ENCODE results near the gene ABCC12.

ABCC12 gene

DNA sequence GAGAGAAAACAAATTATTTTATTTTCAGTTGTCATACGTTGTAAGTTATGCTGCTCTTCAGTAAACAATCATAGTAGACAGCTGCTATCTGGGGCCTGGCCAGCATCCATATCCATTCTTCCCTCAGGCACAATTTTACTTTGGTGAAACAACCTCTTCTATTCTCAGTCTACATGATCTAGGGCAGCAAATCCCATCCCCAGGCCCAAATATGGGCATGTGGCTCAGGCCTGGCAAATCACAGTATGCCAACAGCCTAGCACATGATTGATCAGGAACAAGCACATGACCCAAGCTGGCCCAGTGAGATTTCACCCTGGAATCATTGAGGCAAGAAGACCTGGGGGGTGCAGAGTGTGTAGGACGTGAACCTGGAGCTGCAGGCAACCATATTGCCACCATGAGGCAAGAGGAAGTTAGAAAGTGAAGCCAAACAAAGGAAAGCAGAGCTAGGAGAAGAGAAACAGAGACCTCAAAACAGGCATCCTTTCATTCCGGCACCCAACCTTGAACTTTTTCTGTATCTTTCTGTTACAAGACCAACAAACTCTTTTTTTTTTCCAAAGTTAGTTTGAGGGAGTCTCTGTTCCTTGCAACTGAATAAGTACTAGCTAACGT, 10.3 kb upstream of the ABCC12 start:
- no peak for DNase-seq (ENCODE audit: low spot score)
- FAIRE-seq, result no peak

DNA sequence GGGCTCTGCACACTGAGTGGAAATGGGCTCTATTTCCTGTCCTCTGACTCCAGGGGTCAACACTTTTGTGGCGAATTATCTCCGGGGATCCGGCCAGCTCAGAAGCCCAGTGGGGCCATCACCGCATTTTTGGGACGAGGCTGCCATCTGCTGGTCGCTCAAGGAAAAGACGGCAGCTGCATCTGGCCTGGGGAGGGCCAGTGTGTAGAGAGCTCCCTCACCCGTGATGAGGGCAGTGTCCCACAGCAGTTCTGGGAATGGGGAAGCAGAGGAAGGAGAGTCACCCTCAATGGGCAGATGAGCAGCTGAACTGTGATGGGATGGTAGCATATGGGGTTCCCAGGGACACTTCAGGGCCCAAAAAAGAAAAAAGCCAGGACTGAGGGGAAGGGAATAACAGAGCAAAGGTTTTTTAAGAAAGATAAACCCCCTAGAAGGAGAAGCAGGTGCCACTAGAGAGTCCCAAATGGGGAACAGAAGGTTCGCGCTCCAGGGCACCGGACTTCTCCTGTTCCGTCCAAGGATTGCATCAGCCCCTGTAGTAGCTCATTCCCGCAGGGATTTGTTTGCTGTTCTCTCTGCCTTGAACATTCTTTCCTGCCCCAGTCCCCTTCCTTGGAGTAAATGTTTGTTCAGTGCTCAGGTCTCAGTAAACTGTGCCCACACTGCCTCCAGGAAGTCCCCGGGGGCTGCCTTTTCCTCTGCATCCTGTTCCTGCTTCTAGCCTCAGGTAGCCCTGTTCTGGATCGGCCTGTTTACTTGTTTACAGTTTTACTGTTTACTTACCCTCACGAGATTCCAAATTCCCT, 9.3 kb upstream of the ABCC12 start:
- peak; percentile 48 for DNase-seq (ENCODE audit: low spot score)
- FAIRE-seq, result peak; percentile 44

DNA sequence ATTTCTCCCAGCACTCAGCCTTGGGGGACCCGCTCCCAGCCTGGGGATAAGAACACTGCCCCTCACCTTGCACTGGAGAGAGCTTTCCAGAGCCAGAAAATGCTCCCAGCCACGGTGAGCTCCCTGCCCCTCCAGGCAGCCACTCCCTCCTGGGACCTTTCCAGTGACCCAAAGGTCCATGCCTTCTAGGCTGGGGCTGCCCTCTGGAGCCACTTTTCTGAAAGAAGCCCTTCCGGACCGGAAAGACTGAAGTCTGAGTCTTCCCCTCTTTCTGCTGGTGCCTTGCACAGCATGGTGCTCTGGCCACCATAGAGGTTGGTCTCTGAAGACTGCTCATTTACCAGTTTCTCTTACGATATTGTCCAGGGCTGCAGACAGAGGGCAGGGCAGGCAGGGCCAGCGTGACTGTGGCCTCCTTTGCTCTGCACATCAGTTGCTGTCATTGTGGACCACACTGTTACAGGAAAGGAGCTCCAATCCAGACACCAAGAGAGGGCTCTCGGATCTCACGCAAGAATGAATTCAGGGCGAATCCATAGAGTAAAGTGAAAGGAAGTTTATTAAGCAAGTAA, 7.1 kb upstream of the ABCC12 start:
- no peak for FAIRE-seq
- no peak for DNase-seq (ENCODE audit: low spot score)

DNA sequence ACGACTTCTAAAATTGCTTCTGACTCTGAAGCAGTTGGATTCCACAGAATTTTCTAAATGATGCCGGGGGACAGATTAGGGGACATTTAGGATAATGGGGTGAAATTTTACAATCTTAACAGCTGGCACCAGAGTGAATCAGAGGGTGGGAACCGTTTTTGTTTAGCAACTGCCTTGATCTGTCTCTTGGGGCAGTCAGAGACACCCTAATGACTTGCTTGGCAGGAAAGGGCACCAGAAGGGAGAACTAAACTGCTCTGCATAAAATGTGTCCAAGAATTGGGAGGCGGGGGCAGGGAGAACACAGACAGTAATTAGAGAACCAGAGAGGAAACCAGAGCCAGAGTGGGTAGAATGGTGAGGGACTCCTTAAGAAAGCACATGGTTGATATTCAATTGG, 6.1 kb upstream of the ABCC12 start:
- DNase-seq (ENCODE audit: low spot score) (no peak), FAIRE-seq (no peak)

DNA sequence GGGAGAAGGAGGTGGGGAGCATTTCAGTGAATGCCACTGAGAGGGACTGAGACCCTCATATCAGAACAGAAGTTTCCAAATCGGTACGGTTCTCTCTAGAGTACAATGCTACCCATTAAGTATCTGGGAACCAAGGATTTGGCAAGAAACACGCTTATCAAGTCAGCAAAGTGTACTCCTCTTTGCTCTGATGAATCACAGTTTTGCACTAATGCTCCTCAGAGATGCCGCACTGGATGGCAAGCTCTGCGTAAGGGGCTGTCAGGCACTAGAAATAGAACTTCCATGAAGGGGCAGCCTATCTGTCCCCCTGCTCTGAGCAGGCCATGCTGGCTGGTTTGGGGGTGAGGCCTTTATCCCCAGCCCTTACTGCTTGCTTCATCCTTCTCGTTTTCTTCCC, 4.8 kb upstream of the ABCC12 start:
- FAIRE-seq (no peak), DNase-seq (ENCODE audit: low spot score) (no peak)

DNA sequence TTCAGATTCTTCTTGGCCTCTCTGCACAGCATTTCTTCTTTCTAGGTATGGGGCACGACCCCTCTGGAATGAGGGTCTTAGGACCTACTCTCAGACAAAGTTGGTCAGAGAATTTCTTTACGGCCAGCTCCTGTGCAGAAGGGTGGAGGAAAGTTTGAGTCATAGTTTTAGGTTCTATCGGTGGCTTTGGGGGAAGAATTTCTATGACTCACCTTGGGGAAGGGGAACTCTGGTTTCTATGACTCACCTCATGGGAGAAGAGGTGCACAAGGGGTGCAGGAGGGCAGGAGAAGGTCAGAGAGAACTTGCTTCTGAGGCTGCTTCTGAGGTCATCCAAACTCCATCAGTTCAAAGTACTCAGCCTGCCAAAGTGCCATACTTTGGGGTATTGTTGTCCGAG, 2.5 kb upstream of the ABCC12 start:
- FAIRE-seq (peak; percentile 65), DNase-seq (ENCODE audit: low spot score) (peak; percentile 69)

DNA sequence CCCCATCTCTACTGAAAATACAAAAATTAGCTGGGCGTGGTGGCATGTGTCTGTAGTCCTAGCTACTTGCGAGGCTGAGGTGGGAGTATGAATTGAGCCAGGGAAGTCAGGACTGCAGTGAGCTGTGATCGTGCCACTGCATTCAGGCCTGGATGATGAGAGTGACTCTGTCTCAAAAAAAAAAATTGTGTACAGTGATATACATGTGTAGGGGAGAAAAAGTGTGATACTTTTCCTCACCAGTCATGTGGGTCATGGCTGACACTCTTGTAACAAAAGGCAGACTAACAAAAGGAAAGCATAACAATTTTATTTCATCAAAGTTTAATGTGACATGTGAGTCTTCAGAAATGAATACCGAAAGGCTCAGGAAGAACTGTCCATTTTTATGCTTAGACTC, 2.0 kb upstream of the ABCC12 start:
- DNase-seq (ENCODE audit: low spot score), result no peak
- FAIRE-seq, result no peak

DNA sequence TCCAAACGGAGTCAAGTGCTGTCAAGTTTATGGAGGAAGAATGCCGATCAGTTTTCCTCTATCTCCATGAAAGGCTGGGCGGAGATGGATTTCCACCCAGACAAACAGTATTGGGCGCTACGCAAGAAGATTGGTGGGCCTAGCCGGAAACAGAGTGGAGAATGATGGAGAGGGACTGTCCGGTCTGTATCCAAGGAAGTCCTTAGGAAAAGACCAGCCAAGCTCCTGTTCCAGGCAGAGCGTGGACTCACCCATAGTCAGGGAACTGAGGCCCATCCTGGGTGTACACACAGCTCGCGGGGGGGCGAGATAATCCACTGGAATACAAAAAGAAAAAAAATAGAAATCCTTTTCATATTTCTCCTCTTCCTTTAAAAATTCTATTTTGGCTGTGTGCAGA, 1.5 kb upstream of the ABCC12 start:
- FAIRE-seq, result no peak

DNA sequence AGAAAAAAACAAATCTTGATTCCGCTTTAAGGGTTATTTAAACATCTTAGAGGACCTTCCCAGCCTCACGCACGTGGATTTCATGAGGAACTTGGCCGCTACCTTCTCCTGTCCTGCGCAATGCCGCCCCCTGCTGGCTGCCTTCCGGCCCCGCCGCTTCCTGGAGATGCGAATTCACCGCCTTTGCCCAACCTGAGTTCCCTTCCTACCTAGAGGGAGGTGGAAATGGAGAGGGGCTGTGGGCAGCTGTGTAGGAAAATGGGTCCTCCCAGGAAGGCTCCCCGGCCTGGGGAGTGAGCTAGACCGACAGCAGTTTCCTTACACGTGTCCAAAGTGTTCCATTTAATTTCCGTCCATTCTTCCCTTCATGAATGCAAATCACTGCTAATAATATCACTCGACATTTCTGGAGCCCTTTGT, 1.0 kb upstream of the ABCC12 start:
- FAIRE-seq (no peak), DNase-seq (ENCODE audit: low spot score) (peak; percentile 41)

More for the DNA sequence above, 1.5 kb upstream of the ABCC12 start:
- DNase-seq (ENCODE audit: low spot score), result no peak

DNA sequence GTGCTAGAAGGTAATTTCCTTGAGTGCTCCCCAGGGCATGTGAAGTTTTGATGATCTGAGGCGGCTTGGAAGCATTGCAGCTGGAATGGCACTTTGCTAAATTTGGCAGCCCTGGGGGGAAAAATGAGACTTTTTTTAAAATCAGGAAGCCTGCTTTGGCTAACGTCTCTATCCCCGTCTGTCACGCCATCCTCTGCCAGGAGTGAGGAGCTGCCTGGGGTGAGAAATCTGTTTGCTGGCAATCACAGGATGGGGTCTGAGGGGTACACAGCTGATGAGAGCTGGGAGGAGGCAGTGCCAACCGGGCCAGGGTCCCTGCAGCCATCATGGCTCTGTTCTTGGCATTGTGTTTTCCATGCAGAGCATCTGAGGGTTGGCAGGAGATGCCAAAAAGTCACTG, 2.0 kb downstream of the ABCC12 start:
- no peak for DNase-seq (ENCODE audit: low spot score)
- no peak for FAIRE-seq

DNA sequence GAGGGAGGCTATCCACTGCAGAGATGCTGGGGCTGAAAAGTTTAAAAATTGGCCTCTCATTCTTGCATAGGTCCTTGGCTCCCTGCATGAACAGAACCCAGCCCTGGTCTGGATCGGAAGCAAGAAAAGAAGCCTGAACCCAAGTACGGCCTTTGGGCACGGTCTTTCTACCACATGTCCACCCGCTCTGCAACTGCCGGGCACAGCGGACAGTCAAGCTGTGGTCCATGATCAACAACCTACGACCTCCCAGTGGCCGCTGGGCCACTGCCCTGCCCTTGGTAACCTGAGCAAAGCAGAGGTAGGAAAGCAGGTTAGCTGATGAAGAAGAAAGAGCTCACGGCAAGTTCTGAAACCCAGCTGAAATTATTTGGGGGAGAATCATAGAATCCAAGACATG, 3.6 kb downstream of the ABCC12 start:
- no peak for DNase-seq (ENCODE audit: low spot score)
- FAIRE-seq, result no peak

DNA sequence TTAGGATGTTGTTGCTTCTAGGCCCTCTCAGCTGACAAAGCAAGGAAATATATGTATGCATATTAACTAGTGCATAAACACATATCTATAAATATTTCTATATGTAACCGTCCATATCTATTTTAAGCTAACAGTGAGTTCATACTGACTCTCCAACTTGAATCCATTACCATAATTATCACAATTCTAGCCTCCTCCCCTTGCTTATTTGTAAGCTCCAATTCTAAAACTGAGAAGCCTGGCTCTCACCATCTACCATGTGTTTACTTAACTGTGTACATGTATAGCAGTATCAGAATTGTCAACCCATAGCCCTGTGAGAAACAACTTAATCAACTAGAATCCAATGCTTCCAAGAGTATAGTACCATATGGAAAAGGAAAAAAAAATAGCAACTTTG, 5.1 kb downstream of the ABCC12 start:
- no peak for DNase-seq (ENCODE audit: low spot score)
- no peak for FAIRE-seq

DNA sequence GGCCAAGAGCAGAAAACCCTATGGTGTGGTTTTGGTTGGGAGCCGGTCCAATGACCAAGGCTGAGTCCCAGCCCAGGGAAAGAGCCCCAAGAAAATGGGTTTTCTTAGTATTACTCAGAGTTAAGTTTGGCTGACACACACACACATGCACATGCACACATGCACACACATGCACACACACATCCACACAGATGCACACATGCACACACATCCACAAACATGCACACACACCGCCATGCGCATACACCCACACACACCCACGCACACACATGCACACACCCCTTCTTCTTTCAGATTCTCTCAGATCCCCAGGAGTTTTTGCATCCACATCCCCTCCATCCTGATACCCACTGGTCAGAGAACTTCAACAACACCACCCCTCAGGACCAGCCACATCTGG, 9.1 kb downstream of the ABCC12 start:
- DNase-seq (ENCODE audit: low spot score), result no peak
- no peak for FAIRE-seq

DNA sequence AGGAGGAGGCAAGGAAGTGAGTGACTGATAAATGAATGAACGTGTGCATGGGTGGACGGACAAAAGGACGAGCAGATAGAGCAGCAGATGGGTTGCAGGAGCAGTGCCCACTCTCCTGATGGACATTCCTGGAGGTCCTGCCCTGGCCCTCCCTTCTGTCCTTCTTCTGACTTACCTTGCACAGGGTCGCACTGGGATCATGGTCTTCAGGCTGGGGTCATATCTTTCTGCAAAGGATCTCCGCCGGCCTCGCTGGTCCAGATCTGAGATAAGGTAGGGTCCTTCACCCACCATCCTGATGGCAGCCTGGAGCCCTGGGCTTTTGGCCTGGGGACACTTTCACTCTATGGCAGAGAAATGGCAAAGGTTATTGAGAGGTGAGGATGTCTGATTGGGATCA, 9.7 kb downstream of the ABCC12 start:
- no peak for FAIRE-seq
- DNase-seq (ENCODE audit: low spot score), result no peak

DNA sequence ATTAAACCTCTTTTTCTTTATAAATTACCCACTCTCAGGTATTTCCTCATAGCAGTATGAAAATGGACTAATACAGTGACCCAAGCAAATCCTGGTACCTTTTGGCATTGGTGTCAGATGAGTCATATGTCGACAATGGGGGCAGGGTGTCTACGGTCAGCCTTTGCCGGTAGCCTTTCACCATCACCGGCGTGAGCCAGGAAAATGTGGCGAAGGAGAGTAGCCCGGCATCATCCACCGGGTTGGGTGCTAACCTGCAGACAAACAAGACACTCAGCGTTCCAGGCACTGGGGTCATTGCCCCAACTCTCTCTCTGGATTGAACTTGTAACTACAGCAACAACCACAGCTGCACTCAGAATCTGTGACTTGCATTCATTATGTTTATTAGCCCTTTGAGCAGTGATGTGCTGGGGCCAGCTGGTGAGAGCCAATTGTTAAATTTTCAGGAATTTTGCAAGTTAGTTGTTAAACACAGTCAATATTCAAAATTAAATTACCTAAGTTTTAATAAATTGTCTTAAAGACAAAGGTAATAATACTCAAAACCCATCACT, 11.9 kb downstream of the ABCC12 start:
- no peak for FAIRE-seq

DNA sequence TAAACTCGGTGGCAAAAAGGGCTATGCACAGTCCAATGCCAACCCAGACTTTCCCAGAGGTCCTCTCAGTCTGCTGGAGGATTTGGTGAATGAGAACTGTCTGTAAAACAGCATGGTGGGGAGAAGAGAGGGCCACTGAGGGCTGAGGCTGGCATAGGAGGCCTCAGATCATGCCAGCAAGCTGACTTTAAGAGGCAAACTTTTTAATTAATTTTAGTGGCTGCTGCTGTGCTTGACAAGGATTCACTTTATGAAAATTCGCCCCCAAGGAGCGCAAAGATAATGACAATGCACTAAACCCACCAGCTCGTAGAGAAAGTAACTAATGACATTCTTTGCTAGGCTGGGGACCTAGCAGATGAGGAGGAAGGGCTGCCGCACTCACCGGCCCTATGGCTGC, 15.0 kb downstream of the ABCC12 start:
- FAIRE-seq (no peak), DNase-seq (ENCODE audit: low spot score) (no peak)

More for the DNA sequence above, 11.9 kb downstream of the ABCC12 start:
- DNase-seq (ENCODE audit: low spot score), result no peak

DNA sequence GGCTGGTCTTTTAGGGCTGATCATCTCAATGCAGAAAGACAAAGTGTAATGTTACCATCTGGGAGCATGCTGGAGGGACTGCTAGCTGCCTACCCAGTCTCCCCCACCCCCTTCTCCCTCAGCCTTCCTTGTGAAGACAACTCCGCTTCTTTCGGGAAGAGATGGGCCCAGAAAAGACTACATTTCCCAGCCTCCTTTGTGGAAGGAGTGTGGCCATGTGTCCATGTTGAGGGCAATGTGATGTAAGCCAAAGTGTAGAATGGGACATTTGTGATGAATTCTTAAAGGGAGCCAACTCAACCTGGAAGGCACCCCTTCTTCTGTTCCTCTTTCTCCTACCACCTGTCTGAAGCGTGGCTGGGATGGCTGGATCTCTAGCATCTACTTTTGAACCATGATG, 16.3 kb downstream of the ABCC12 start:
- no peak for DNase-seq (ENCODE audit: low spot score)
- no peak for FAIRE-seq

DNA sequence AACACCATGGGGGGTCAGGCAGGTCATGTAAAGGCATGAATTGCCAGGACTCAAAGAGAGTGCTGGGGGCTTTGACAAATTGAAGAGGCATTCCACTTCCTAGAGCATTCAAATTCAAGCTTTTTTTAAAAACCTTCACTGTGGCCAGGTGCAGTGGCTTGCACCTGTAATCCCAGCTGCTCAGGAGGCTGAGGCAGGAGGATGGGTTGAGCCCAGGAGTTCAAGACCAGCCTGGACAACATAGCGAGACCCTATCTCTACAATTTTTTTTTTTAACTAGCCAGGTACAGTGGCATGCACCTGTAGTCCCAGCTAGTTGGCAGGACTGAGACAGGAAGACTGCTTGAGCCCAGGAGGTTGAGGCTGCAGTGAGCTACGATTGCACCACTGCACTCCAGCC, 17.2 kb downstream of the ABCC12 start:
- DNase-seq (ENCODE audit: low spot score) (no peak), FAIRE-seq (no peak)

DNA sequence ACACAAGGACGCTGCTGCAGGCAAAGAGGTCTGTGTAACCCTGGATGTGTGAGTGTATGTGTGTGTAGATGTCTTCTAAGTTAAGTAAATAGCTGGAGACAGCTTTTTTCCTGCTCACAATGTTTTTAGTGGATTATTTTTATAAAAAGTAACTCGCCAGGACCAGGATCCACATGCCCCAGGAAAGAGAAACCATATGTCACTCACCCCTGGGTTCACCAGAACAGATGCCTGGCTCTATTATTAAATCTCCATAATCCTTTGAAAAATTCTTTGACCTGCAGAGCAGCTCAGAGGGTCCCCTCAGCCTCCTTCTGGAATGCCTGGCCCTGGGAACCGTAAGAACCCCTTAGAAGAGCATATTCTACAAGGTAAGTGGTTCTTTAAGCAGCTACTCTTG, 18.0 kb downstream of the ABCC12 start:
- no peak for FAIRE-seq
- DNase-seq (ENCODE audit: low spot score), result no peak

DNA sequence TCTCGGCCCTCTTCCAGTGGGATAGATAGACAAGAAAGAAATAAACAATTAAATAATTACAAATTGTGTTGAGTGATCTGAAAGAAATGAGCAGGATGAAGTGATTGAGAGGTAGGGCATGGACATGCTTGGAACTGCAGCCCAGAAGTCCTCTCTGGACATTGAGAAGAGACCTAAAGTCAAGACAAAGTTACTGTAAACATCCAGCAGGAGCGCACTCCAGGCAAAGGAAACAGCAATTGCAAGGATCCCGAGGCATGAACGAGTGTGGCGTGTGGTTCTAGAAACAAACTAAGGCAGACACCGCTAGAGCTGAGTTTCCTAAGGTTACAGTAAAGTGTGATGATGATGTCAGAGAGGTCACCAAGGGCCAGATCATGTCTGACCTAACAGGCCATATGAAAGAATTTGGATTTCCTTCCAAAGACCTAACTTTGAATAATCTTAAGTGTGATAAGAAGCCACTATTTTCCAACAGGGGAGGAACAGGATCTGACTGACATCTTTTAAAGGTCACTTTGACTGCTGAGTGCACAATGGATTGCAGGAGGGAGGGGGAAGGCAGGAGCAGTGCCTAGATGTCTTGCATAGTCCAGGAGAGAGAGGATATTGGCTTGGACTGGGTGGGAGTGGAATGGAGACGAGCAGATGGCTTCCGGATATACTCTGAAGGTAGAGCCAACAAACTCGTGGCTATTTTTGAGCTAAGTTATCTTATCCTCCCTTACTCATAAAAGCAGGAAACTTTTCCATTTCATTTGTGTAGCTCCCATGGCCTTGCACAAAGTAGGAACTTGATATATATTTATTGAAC, 19.0 kb downstream of the ABCC12 start:
- FAIRE-seq (no peak), DNase-seq (ENCODE audit: low spot score) (no peak)

DNA sequence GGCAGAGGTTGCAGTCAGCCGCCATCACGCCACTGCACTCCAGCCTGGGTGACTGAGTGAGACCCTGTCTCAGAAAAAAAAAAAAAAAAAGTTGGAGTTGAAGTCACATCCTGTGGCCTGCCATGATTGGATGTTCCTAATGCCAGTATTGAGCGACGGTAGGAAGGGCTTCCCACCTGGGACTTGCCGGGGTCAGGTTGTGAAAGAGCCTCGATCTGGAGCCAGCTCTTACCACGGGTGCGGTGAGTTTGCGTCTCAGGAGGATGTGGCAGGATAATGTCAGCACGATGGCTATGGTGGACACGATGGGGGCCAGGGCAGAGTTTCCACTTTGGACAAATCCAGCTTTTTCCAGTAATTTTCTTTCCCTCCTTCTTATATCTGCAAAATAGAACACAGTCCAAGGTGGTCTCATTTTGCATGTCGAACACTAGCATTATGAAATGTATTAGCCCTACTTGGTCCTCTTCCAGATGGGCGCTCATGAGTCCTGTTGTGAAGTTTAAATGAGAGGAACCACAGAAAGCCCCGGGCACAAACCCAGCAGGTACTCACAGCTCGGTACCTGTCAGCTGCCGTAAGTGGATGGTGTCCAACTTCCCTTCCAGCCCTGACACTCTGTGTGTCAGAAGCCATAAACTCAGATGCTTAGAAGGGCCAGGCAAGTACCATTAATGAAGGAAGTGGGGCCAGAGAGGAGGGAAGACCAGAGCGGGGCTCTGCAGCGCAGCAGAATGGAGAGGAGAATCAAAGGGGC, 22.2 kb downstream of the ABCC12 start:
- FAIRE-seq, result no peak
- DNase-seq (ENCODE audit: low spot score), result no peak

Measured in RCC 7860 (cell line).